ENCODE data around the gene CCDC91. TPM values are rescaled to one million over a fixed set of nuclear protein-coding genes. Genes with fewer than 3 reads are reported as not detected.

CCDC91 gene
- polyA plus RNA-seq, 2 of the 4 experiments (the other 2 are of a cell fraction), result 26.0 to 48.1 TPM

GRCh38 chr12:28563286-28563685, 373.0 kb downstream of the CCDC91 start:
- no peak overlapping the region for H3K4me3 ChIP-seq
- POLR2A ChIA-PET, result no interaction called here
- CTCF ChIA-PET, result no interaction called here
- WGBS (ENCODE audit: missing lambda C conversion rate), result 88% methylated on average over 3 of the region's 3 CpGs
- TF ChIP-seq E2F6 (IDR thresholded peaks at IDR 0.05; ENCODE audit: borderline replicate concordance, low read depth), result no peak
- no peak for TF ChIP-seq ZSCAN20 (CRISPR knock-in tag; IDR thresholded peaks at IDR 0.05)
- TF ChIP-seq REST (IDR thresholded peaks at IDR 0.05), result no peak
- TF ChIP-seq TFCP2L1 (CRISPR knock-in tag; IDR thresholded peaks at IDR 0.05), result no peak
- TF ChIP-seq POLR2A (IDR thresholded peaks at IDR 0.05; ENCODE audit: low read length), result no peak
- TF ChIP-seq FOSB (CRISPR knock-in tag; IDR thresholded peaks at IDR 0.05), result no peak
- no peak for TF ChIP-seq RCOR1 (IDR thresholded peaks at IDR 0.05; ENCODE audit: low read depth, low read length)
- TF ChIP-seq RAD21 (conservative IDR thresholded peaks at IDR 0.05 in 1 of 2, IDR thresholded peaks at IDR 0.05 in 1 of 2), result no peak
- no peak for TF ChIP-seq POLR2AphosphoS2 (conservative IDR thresholded peaks at IDR 0.05; ENCODE audit: low read length)
- H3K9me3 ChIP-seq, result no peaks in the 10 kb centered on the region
- DNase-seq (ENCODE audit: low read depth in 1 of 2, low spot score in 1 of 2) (no peak), FAIRE-seq (no peak), ATAC-seq (no peak)
- H3K27ac ChIP-seq, result no peak overlapping the region
- H3K4me1 ChIP-seq, result peaks cover 7% of the 10 kb centered on the region; the same call in 2 of the 3 replicates
- H3K4me2 ChIP-seq, result no peak overlapping the region

- DNase-seq (ENCODE audit: low read depth in 1 of 2, low spot score in 1 of 2) (no peak), FAIRE-seq (peak; percentile 56), ATAC-seq (no peak)
- H3K4me3 ChIP-seq, result no peak overlapping the region
- ChIA-PET POLR2A (no interaction called here), CTCF (interaction anchor here (0.6 kb wide), 1 partner anchor 418 kb away, joined by 3 read pairs; no protein-coding TSS in a partner anchor)
- no peaks in the 10 kb centered on the region for H3K9me3 ChIP-seq
- WGBS (ENCODE audit: missing lambda C conversion rate), result 92% methylated on average over 2 of the region's 2 CpGs
- TF ChIP-seq CEBPB (IDR thresholded peaks at IDR 0.05), result 0 out of 4 replicates have a peak, but pooled peaks of 1 of the 2 experiments have one; percentile 13
- TF ChIP-seq MAFK (IDR thresholded peaks at IDR 0.05; ENCODE audit: partially characterized antibody), result no peak
- H3K4me1 ChIP-seq, result peaks cover 12% of the 10 kb centered on the region
- no peak overlapping the region for H3K27ac ChIP-seq
- H3K4me2 ChIP-seq, result no peak overlapping the region
Observed at GRCh38 chr12:28563936-28564335, 373.7 kb downstream of the CCDC91 start.

GRCh38 chr12:28568118-28568517, 377.9 kb downstream of the CCDC91 start:
- no peak for TF ChIP-seq POLR2AphosphoS2 (conservative IDR thresholded peaks at IDR 0.05; ENCODE audit: low read length)
- no peak for TF ChIP-seq FOSL2 (IDR thresholded peaks at IDR 0.05)
- TF ChIP-seq FOSL2 (CRISPR knock-in tag; IDR thresholded peaks at IDR 0.05), result peak; percentile 68
- 0 out of 2 replicates have a peak, but pooled peaks have one; percentile 13 for TF ChIP-seq USF2 (IDR thresholded peaks at IDR 0.05)
- Histone ChIP-seq H3K4me1 (peaks cover 32% of the 10 kb centered on the region), H3K27ac (peak overlapping the region; percentile 10 to 35; a peak in 2 of 6 replicates), H3K4me2 (no peak overlapping the region), H3K9me3 (no peaks in the 10 kb centered on the region), H3K4me3 (no peak overlapping the region)
- DNase-seq (ENCODE audit: low read depth in 1 of 2, low spot score in 1 of 2), result peak; percentile 6 to 30
- 32% methylated on average over 3 of the region's 3 CpGs for WGBS (ENCODE audit: missing lambda C conversion rate)
- peak; percentile 74 to 77 for ATAC-seq
- ChIA-PET CTCF (no interaction called here), POLR2A (no interaction called here)
- no peak for FAIRE-seq

- CTCF ChIA-PET, result no interaction called here
- Histone ChIP-seq H3K27ac (peak overlapping the region; percentile 10 to 35; a peak in 3 of 6 replicates), H3K4me1 (peaks cover 32% of the 10 kb centered on the region), H3K4me2 (no peak overlapping the region), H3K9me3 (no peaks in the 10 kb centered on the region), H3K4me3 (no peak overlapping the region)
- DNase-seq (ENCODE audit: low read depth in 1 of 2, low spot score in 1 of 2) (no peak), FAIRE-seq (no peak), ATAC-seq (no peak)
- TF ChIP-seq ESRRA (IDR thresholded peaks at IDR 0.05; ENCODE audit: borderline replicate concordance, low read length), result no peak
- TF ChIP-seq HEYL (CRISPR knock-in tag; IDR thresholded peaks at IDR 0.05), result no peak
- POLR2A ChIA-PET, result no interaction called here
- WGBS (ENCODE audit: missing lambda C conversion rate), result 88% methylated on average over 6 of the region's 6 CpGs
Observed at GRCh38 chr12:28568704-28569103, 378.4 kb downstream of the CCDC91 start.

All from A549 (cell line).